ENCODE measurements around the gene POLDIP3.
"Not testable (repeated sequence)": the region's sequence is repeated elsewhere in the genome, so short reads cannot be mapped to it uniquely, and the experiment has no call there.

POLDIP3 gene

DNA sequence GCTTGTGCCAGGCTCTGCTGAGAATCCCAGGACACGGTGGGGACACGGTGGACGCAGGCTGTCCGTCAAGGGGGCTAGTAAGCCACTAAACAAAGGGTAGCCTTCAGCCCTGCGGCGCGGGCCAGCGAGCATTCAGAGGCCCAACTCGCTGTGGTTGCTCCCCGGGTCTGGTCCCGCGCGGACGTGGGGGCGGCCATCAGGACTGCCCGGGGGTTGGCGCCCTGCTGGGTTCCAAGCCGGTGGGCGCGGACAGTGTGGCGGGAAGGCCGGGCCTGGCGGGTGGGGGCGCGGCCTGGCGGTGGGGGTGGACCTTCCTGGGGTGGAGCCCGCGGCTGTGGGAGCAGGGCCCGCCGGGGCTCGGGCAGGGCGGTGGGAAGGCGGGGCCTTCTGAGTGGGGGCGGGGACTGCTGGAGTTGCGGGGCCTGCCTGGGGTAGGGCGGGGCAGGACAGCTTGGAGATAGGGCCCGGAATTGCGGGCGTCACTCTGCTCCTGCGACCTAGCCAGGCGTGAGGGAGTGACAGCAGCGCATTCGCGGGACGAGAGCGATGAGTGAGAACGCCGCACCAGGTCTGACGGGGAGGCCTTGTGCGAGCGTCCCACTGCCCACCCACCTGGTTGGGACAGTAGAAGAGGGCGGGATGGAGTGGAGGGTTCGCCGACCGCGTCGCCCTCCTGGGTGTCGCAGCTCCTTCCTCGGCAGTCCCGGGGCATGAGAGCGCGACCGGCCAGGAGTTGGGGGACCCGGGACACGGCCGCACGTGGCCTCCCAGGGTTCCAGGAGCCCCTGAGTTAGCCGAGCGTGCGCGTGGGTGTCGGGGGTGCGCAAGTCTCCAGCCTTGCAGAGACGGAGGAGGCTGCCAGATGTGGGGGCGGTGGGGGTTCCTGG, 61.0 kb downstream of the POLDIP3 start, which contains the start of gene SERHL2:
SERHL2 (plus strand) TSS at position 482 of the 887 bp plus-strand sequence; CDS start at position 547, 65 bp downstream.
- DNase-seq: peak; percentile 52 to 88 (median 75)

DNA sequence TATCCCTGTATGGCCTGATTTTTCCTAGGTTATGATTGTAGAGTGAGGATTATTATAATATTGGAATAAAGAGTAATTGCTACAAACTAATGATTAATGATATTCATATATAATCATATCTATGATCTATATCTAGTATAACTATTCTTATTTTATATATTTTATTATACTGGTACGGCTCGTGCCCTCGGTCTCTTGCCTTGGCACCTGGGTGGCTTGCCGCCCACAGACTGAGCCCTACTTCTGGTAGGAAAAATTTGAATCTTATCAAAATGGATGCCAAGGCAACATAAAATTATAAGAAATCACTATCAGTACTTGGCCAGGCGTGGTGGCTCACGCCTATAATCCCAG, 62.4 kb downstream of the POLDIP3 start:
- DNase-seq: not testable (repeated sequence)

DNA sequence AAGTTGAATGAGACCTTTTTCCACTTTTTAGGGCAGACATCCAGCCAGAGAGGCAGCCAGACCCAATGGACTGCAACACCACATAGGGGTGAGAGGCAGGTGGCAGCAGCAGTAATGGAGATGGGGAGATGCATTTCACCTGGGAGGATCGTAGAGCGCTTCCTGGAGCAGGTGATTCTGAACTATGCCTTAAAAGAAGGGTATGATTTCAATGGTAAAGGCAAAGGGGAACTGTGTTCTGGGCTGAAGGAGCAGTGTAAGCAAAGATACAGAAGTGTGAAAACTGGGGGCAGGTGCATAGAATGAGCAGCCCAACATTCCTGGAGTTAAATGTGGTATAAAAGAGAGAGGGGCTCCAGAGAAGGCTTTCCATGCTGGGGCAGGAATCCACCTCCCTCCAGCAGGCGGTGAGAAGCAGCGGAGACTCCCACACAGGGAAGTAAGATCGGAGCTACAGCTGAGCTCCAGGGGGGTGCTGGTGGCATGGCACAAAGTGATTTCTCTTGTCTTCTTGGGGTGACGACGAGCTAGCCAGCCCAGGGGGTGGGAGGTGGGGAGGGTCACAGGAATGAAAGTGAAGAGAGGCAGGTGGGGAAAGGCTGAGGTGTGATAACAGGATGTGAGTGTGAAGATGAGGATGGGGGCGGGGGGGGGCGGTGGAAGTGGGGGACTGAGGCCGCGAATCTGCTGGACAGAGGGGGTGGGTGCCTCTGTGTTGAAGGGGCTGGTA, 65.2 kb downstream of the POLDIP3 start:
- DNase-seq: no peak

DNA sequence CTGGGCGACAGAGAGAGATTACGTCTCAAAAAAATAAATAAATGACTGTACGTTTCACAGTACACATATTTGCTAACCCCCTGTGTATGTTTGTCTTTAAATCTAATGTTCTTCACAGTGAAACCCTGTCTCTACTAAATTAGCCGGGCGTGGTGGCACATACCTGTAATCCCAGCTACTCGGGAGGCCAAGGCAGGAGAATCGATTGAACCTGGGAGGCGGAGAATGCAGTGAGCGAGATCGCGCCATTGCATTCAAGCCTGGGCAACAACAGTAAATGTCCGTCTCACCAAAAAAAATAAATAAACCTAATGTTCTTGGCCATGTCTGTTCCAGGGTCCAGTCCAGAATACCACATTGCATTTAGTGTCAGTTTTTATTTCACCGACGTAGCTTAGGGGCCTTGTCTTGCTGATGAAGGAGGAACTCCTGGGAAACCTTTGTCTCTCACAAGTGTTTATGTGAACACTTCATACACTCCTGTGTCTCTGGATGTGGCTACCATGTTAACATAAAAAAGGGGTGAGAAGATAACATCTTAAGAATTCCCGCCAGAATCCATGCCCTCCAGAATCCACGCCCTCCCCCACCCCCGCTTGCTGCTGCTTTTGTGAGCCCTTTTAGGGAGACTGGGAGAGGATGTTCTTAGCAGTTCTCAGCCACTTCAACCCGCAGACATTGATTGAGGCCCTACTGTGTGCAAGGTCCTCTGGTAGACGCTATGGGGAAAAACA, 65.9 kb downstream of the POLDIP3 start:
- no peak for DNase-seq

DNA sequence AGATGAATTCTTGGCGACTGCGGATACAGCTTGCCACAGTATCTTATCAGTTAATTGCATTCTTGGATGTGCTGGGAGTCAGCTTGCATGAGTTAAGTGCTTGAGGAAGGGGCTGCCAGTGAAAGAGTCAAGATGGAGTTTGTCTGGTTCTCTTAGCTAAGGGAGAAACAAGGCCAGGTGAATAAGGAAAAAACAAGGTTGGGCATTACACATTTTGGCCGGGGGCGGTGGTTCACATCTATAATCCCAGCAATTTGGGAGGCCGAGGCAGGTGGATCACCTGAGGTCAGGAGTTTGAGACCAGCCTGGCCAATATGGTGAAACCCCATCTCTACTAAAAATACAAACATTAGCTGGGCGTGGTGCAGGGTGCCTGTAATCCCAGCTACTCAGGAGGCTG, 66.6 kb downstream of the POLDIP3 start:
- not testable (repeated sequence) for DNase-seq

DNA sequence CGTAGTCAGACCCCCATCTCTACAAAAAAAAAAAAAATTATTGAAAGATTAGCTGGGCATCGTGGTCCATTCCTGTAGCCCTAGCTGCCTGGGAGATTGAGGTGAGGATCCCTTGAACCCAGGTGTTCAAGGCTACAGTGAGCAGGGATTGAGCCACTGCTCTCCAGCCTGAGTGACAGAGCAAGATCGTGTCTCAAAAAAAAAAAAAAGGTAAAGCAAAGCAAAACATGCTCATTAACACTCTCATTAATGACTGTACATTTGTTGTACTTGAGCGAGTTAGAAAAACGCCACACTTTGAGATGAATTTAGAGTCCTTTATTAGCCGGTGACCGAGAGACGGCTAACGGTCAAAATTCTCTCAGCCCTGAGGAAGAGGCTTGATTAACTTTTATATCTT, 67.1 kb downstream of the POLDIP3 start:
- no peak for DNase-seq

DNA sequence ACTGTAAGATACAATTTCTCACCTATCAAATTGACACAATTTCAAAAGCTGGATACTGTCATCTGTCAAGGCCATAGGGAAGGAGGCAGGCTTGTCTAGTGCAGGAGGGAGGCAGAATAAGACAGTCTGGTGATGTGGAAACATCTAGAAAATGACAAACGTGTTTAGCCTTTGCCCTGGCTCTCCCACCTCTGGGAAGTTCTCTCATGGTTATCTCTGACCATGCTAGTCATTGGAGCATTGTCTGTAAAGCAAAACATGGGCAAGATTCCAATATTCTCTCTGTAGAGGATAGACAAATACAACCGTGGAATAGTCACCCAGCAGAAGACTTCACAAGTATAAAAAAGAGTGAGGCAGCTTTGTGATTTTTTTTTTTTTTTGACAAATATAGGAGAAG, 70.0 kb downstream of the POLDIP3 start:
- no peak for DNase-seq

DNA sequence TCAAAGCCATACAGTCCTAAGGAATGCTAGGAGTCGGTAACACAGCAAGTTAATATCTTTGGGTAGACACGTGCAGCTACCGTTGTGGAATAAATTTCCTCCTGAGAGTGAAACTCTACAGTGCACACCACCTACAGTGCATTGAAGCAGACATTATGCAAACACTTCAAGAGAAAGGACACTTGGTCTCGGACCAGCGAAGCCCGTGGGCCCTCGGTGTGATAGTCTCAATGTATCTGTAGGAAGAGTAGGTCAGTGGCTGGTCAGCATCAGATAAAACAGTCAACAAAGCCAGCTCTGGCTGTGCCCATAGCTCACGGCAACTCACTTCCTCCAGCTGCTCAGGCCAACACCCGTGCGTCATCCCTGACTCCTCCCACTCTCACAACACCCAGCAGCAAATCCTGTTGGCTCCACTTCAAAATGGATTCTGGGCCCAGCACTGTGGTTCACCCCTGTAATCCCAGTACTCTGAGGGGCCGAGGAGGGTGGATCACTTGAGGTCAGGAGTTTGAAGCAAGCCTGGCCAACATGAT, 75.4 kb downstream of the POLDIP3 start:
- DNase-seq: not testable (repeated sequence)

DNA sequence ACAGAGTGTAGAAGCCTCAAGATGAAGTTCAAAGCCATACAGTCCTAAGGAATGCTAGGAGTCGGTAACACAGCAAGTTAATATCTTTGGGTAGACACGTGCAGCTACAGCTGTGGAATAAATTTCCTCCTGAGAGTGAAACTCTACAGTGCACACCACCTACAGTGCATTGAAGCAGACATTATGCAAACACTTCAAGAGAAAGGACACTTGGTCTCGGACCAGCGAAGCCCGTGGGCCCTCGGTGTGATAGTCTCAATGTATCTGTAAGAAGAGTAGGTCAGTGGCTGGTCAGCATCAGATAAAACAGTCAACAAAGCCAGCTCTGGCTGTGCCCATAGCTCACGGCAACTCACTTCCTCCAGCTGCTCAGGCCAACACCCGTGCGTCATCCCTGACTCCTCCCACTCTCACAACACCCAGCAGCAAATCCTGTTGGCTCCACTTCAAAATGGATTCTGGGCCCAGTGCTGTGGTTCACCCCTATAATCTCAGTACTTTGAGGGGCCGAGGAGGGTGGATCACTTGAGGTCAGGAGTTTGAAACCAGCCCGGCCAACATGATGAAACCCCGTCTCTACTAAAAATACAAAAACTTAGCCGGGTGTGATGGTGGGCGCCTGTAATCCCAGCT, 77.4 kb downstream of the POLDIP3 start:
- DNase-seq: not testable (repeated sequence)

DNA sequence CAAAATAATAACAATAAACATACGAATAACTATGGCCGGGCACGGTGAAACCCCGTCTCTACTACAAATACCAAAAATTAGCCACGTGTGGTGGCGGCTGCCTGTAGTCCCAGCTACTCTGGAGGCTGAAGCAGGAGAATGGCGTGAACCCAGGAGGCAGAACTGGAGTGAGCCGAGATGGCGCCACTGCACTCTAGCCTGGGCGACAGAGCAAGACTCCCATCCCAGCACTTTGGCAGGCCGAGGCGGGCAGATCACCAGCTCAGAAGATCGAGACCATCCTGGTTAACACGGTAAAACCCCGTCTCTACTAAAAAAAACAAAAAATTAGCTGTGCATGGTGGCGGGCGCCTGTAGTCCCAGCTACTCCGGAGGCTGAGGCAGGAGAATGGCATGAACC, 78.0 kb downstream of the POLDIP3 start:
- DNase-seq: not testable (repeated sequence)

DNA sequence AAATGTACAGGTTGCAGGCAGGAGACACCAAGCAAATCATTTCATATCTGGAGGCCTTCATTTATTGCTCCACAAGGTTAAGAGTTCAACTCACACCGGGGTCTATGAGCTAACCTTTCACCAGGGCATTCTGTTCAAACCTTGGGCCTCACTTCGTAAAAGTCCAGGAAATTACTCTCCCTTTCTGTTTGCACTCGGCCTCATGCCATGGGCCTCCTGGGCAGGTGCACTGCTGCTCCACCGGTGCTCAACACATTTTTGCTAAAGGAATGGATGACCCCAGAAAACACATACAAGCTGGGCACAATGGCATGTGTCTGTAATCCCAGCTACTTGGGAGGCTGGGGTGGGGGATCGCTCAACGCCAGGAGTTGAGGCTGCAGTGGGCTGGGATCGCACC, 78.5 kb downstream of the POLDIP3 start:
- DNase-seq: no peak

DNA sequence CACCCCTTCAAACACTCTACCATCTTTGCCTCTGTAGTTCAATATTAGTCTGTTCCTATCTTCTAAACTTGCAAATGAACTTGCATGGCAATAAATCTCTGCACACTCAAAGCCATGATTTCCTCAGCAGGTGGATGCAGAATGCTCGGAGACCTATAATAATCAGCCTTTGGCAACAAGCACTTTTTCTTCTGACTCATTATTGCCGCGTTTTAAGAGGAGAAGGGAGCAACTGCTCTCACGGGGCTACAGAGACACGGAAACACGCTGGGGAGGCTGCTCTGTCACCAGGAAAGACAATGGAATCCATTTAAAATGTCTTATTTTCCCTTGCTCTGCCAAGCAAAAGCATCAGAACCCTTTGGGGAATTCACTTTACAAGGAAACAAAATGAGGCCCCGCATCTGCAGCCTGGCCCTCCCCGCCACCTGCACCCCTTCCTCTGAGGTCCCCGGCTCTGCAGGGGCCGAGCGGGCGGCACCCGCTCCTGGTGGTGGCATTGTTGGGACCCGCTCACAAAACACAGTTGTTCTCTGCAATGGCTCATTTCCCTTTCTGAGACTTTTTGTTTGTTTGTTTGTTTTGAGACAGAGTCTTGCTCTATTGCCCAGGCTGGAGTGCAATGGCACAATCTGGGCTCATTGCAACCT, 79.5 kb downstream of the POLDIP3 start:
- not testable (repeated sequence) for DNase-seq
